Right lobe of liver (tissue), 6 donors: ENCODE results near the gene CRTAC1. TPM values are rescaled to one million over a fixed set of nuclear protein-coding genes. Genes with fewer than 3 reads are reported as not detected.
"Not testable (repeated sequence)": the region's sequence is repeated elsewhere in the genome, so short reads cannot be mapped to it uniquely, and the experiment has no call there.

Source experiments
- ATAC-seq, 4 donors: fragments of 200-7000 bp; cut with Tn5 transposase; one replicate each; pipeline ENCODE4 v1.9.1; 2020; ENCODE audit warnings: mild to moderate bottlenecking in 4 of 4, moderate library complexity in 4 of 4
- DNase-seq, 3 donors: peaks; one replicate each; pipeline ENCODE4 v3.0.0-alpha.2; 2020
- H3K27ac ChIP-seq, 3 donors: fragments of 200-600 bp; one replicate each; pipeline ENCODE4 v1.8.0; 2022
- H3K27me3 ChIP-seq, 2 donors: fragments of 200-600 bp; one replicate each; pipeline ENCODE4 v1.8.0; 2022
- H3K36me3 ChIP-seq, 4 donors: fragments of 200-600 bp; sonication (generic) in 1 of 4; one replicate each; pipeline versions ENCODE4 v1.5.1 to v1.8.0; 2017 to 2022; ENCODE audit warnings: control low read depth in 1 of 4
- H3K4me1 ChIP-seq, 4 donors: fragments of 200-600 bp; sonication (generic) in 1 of 4; one replicate each; pipeline versions ENCODE4 v1.5.1 to v1.8.0; 2017 to 2022; ENCODE audit warnings: control low read depth in 1 of 4
- H3K4me3 ChIP-seq, 3 donors: fragments of 200-600 bp; one replicate each; pipeline ENCODE4 v1.8.0; 2022
- H3K9me3 ChIP-seq, 4 donors: fragments of 200-600 bp; sonication (generic) in 1 of 4; one replicate each; pipeline versions ENCODE4 v1.5.1 to v1.8.0; 2017 to 2022; ENCODE audit warnings: control low read depth in 1 of 4
- POLR2A ChIP-seq: fragments of 450-650 bp; IDR thresholded peaks from one replicate; pipeline ENCODE4 v1.6.1; 2017; ENCODE audit warnings: antibody characterized with exemption, mild to moderate bottlenecking
- WGBS: methylation state at CpG from one replicate; pipeline ENCODE4 v1.1.6; 2018; ENCODE audit warnings: low coverage, low lambda C conversion rate; ENCODE audit not compliant: insufficient coverage; ENCODE audit errors: missing lambda C conversion rate; 5-methylcytosine and 5-hydroxymethylcytosine counted together
- intact Hi-C, 2 donors: fragments of 100-400 bp; cut with DNase I; formaldehyde crosslinking; loops; one replicate each; pipeline versions ENCODE4 v1.11.2 to v1.14.1; 2022
- total RNA-seq, 6 experiments: library from RNA; depleted of rRNA in 2 of 6; stranded (reverse); fragments of >200 nt in 2 of 6; fragmentation: NEBNext Ultra II Directional in 3 of 6; extraction: Animal tissue kit (Norgen Biotek cat#: 25700) in 3 of 6; gene quantifications; one replicate each; pipeline versions ENCODE4 v1.1.0 to v1.2.4, GENCODE V29; 2016 to 2023
- TF ChIP-seq, protein P1 (sequence below), 4 donors: fragments of 200-600 bp in 3 of 4; fragments of 450-650 bp in 1 of 4; IDR thresholded peaks; one replicate each; pipeline versions ENCODE4 v1.5.1 to v1.8.0; 2016 to 2022; ENCODE audit warnings: antibody characterized with exemption in 4 of 4, mild to moderate bottlenecking in 2 of 4
- donor health status: DM: no; HTN: yes; CAD: no.
- donor health status: DM: no; HTN: no; CAD: no.
- donor health status: DM: no; HTN: no; CAD: no.
- donor health status: DM: no; HTN: yes; CAD: no.
- donor health status: DM: no; HTN: yes; CAD: no.

CRTAC1 gene
- total RNA-seq, 6 experiments from 2014 or later, result 0.20 TPM; not detected in 5

DNA sequence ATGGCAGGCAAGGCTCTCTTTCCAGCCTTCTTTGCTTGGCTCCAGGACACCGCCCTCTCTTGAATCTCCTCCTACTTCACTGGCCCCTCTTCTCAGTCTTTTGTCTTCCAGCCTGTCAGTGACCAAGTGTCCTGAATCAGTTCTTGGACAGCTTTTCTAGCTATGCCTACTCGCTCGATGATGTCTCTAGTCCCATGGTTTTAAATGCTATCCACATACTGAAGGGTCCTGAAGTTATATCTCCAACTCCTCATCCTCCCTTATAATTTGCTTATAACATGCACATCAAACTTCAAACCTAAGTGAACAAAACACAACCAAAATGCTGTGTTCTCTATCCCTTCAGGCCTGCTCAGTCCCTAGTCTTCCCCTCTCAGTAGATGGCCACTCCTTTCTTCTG is 185.7 kb downstream of the CRTAC1 start:
- ATAC-seq, result no peak
- no peaks in the 10 kb centered on the region for H3K4me1 ChIP-seq
- no peaks in the 10 kb centered on the region for H3K27me3 ChIP-seq
- no peaks in the 10 kb centered on the region for H3K36me3 ChIP-seq
- no peak overlapping the region for H3K4me3 ChIP-seq
- H3K27ac ChIP-seq, result no peak overlapping the region
- DNase-seq, result no peak
- intact Hi-C loops, result no loop called here
- TF ChIP-seq POLR2A, result no peak
- TF ChIP-seq, protein P1, sequence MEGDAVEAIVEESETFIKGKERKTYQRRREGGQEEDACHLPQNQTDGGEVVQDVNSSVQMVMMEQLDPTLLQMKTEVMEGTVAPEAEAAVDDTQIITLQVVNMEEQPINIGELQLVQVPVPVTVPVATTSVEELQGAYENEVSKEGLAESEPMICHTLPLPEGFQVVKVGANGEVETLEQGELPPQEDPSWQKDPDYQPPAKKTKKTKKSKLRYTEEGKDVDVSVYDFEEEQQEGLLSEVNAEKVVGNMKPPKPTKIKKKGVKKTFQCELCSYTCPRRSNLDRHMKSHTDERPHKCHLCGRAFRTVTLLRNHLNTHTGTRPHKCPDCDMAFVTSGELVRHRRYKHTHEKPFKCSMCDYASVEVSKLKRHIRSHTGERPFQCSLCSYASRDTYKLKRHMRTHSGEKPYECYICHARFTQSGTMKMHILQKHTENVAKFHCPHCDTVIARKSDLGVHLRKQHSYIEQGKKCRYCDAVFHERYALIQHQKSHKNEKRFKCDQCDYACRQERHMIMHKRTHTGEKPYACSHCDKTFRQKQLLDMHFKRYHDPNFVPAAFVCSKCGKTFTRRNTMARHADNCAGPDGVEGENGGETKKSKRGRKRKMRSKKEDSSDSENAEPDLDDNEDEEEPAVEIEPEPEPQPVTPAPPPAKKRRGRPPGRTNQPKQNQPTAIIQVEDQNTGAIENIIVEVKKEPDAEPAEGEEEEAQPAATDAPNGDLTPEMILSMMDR (IDR thresholded peaks at IDR 0.05), result no peak
- 83% methylated on average over 3 of the region's 3 CpGs for WGBS
- H3K9me3 ChIP-seq, result no peaks in the 10 kb centered on the region

- ATAC-seq, H3K9me3 ChIP-seq, H3K27me3 ChIP-seq, H3K4me1 ChIP-seq, H3K4me3 ChIP-seq, DNase-seq, H3K36me3 ChIP-seq, H3K27ac ChIP-seq, intact Hi-C loops: not testable (repeated sequence)
- 64% methylated on average over 1 of the region's 2 CpGs for WGBS
Observed at GRCh38 chr10:97843972-97844371, 186.4 kb downstream of the CRTAC1 start.

- 0% methylated on average over 1 of the region's 2 CpGs for WGBS
- ATAC-seq (no peak), DNase-seq (no peak)
- H3K27ac ChIP-seq, result no peak overlapping the region
- no peak for TF ChIP-seq POLR2A
- TF ChIP-seq, protein P1 (IDR thresholded peaks at IDR 0.05), result no peak
- H3K4me1 ChIP-seq, result no peaks in the 10 kb centered on the region
- H3K36me3 ChIP-seq, result no peaks in the 10 kb centered on the region
- H3K9me3 ChIP-seq, result no peaks in the 10 kb centered on the region
- intact Hi-C loops, result no loop called here
- no peaks in the 10 kb centered on the region for H3K27me3 ChIP-seq
- H3K4me3 ChIP-seq, result no peak overlapping the region
Observed at GRCh38 chr10:97843281-97843671, 187.1 kb downstream of the CRTAC1 start.

DNA sequence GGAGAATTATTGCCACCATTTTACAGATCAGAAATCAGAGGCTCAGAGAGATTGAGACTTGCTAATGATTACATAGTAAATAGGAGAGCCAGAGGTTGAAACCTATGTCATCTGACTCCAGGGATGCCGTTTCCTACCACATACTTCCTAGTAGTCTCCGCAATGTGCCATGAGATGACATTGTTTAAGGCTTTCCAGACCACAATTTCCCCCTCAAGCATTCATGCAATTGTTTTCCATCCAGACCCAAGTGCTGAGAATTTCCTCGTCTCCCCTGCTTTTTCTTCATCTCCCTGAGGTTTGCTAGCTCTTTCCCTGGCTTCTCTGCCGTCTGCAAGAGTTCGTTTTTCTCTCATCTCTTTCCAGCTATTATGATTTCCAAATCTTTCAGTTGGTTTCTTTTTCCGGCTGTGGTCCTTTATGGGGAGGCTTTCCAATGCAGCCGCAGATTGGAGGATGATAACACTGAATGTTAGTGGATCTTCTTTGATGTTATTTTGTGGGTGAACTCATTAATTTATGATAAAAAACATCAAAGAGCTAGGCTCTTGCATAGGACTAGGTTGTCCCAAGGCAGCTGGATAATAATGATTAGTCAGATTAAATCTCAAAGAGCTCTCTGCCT is 187.7 kb downstream of the CRTAC1 start:
- no peaks in the 10 kb centered on the region for H3K4me1 ChIP-seq
- H3K36me3 ChIP-seq, result no peaks in the 10 kb centered on the region
- H3K4me3 ChIP-seq, result no peak overlapping the region
- WGBS, result 24% methylated on average over 7 of the region's 7 CpGs
- DNase-seq, result no peak
- no peaks in the 10 kb centered on the region for H3K9me3 ChIP-seq
- TF ChIP-seq POLR2A, result no peak
- TF ChIP-seq, protein P1 (IDR thresholded peaks at IDR 0.05), result no peak
- ATAC-seq, result no peak
- intact Hi-C loops, result no loop called here
- H3K27me3 ChIP-seq, result no peaks in the 10 kb centered on the region
- no peak overlapping the region for H3K27ac ChIP-seq

DNA sequence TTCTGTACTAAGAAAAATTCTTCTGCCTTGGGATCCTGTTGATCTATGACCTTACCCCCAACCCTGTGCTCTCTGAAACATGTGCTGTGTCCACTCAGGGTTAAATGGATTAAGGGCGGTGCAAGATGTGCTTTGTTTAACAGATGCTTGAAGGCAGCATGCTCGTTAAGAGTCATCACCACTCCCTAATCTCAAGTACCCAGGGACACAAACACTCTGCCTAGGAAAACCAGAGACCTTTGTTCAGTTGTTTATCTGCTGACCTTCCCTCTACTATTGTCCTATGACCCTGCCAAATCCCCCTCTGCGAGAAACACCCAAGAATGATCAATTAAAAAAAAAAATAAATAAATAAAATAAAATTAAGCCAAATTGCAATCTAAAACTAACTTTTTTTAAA is 188.3 kb downstream of the CRTAC1 start:
- H3K27me3 ChIP-seq, H3K9me3 ChIP-seq, H3K27ac ChIP-seq, H3K36me3 ChIP-seq, H3K4me3 ChIP-seq, intact Hi-C loops, DNase-seq, ATAC-seq, H3K4me1 ChIP-seq: not testable (repeated sequence)
- 5% methylated on average over 2 of the region's 3 CpGs for WGBS

DNA sequence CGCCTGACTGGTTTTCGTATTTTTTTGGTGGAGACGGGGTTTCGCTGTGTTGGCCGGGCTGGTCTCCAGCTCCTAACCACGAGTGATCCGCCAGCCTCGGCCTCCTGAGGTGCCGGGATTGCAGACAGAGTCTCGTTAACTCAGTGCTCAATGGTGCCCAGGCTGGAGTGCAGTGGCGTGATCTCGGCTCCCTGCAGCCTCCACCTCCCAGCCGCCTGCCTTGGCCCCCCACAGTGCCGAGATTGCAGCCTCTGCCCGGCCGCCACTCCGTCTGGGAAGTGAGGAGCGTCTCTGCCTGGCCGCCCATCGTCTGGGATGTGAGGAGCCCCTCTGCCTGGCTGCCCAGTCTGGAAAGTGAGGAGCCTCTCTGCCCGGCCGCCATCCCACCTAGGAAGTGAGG is 189.3 kb downstream of the CRTAC1 start:
- H3K27ac ChIP-seq, DNase-seq, H3K36me3 ChIP-seq, H3K4me3 ChIP-seq, ATAC-seq, H3K4me1 ChIP-seq, H3K9me3 ChIP-seq, intact Hi-C loops, H3K27me3 ChIP-seq: not testable (repeated sequence)
- no CpG with 5 or more reads among the region's 22 CpGs for WGBS
